Endothelial cell (in vitro differentiated cells): ENCODE results near the gene OPHN1. TPM values are rescaled to one million over a fixed set of nuclear protein-coding genes. Genes with fewer than 3 reads are reported as not detected.

Experiments used
- DNase-seq: peaks from one replicate; pipeline ENCODE4 v3.0.0; 2021; ENCODE audit warnings: low spot score
- H3K27ac Mint-ChIP-seq: one replicate; pipeline ENCODE4 v1.8.0; 2021; ENCODE audit warnings: mixed read lengths, inconsistent platforms; ENCODE audit not compliant: unreplicated experiment
- H3K27me3 Mint-ChIP-seq: one replicate; pipeline ENCODE4 v1.8.0; 2021; ENCODE audit warnings: mild to moderate bottlenecking, moderate library complexity, mixed read lengths, inconsistent platforms; ENCODE audit not compliant: unreplicated experiment
- H3K36me3 Mint-ChIP-seq: one replicate; pipeline ENCODE4 v1.8.0; 2021; ENCODE audit warnings: mild to moderate bottlenecking, low read depth, mixed read lengths, inconsistent platforms; ENCODE audit not compliant: unreplicated experiment
- H3K4me1 Mint-ChIP-seq: one replicate; pipeline ENCODE4 v1.8.0; 2021; ENCODE audit warnings: mild to moderate bottlenecking, mixed read lengths, inconsistent platforms; ENCODE audit not compliant: unreplicated experiment
- H3K4me3 Mint-ChIP-seq: one replicate; pipeline ENCODE4 v1.8.0; 2021; ENCODE audit warnings: mild to moderate bottlenecking, mixed read lengths, inconsistent platforms; ENCODE audit not compliant: unreplicated experiment
- H3K9me3 Mint-ChIP-seq: one replicate; pipeline ENCODE4 v1.8.0; 2021; ENCODE audit warnings: mixed read lengths, inconsistent platforms; ENCODE audit not compliant: unreplicated experiment
- CTCF ChIP-seq: fragments of 200-600 bp; sonication (generic); IDR thresholded peaks from one replicate; pipeline ENCODE4 v1.5.0; 2021; ENCODE audit warnings: antibody characterized with exemption; ENCODE audit not compliant: unreplicated experiment
- long read RNA-seq: library from polyadenylated mRNA; unstranded; transcript quantifications from one replicate; pipeline ENCODE4 v2.0.0, GENCODE V29; 2020; ENCODE audit not compliant: unreplicated experiment
- total RNA-seq: library from RNA; stranded (reverse); fragmentation: NEBNext Ultra II Directional; extraction: Animal tissue kit (Norgen Biotek cat#: 25700); gene quantifications from one replicate; pipeline ENCODE4 v1.2.1, GENCODE V29; 2021; ENCODE audit not compliant: unreplicated experiment

Gene OPHN1, protein sequence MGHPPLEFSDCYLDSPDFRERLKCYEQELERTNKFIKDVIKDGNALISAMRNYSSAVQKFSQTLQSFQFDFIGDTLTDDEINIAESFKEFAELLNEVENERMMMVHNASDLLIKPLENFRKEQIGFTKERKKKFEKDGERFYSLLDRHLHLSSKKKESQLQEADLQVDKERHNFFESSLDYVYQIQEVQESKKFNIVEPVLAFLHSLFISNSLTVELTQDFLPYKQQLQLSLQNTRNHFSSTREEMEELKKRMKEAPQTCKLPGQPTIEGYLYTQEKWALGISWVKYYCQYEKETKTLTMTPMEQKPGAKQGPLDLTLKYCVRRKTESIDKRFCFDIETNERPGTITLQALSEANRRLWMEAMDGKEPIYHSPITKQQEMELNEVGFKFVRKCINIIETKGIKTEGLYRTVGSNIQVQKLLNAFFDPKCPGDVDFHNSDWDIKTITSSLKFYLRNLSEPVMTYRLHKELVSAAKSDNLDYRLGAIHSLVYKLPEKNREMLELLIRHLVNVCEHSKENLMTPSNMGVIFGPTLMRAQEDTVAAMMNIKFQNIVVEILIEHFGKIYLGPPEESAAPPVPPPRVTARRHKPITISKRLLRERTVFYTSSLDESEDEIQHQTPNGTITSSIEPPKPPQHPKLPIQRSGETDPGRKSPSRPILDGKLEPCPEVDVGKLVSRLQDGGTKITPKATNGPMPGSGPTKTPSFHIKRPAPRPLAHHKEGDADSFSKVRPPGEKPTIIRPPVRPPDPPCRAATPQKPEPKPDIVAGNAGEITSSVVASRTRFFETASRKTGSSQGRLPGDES
- total RNA-seq, result 13.2 TPM
- long read RNA-seq, partial matches to known transcripts, result 4 of 6 reads
- long read RNA-seq, other reads (novel, unspliced or antisense), result 2 of 6 reads

DNA sequence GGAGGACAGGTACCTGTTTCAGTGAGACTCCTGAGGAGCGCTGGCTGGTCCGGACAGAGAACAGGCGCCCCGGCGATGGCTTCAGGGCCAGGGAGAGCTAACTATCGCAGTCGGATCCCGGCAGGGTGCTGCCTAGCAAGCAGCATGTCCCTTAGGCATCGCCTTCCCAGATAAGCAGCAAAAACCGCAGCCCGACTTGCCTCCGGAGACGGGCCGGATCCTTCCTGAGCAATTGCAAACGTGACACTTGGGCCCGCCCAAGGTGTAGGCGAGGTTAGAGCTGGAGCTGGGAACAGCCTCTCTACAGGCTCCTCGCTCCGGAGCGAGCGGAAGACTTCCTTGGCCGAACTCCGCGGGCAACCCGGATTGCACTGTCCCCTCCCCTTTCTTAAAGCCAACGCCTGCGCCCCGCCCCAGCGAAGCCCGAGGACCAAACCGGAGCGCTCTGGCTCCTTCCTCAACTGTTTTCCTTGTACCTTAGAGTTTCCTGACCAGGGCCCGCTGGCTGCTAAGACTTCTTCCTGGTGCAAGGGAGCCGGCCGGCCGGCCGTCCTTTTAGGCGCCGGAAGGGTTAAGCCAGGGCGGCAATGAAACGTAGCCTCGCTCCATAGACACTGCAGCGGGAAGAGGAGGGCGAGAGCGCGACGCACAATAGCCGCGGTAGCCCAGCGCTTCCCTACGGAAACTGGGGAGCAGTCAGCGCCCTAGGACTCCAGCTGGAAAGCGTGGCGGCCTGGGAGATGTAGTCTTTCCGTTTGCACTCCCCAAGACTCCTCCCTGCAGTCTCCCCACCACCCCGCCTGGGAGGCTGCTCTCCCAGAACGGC is at the start of gene OPHN1:
TSS of gene OPHN1 (minus strand) at position 341 of the 826 bp plus-strand sequence. CDS start 475 bp downstream, outside the sequence.
- peaks cover 2% of the 10 kb centered on the region for H3K27me3 Mint-ChIP-seq
- TF ChIP-seq CTCF, result no peak
- peaks cover 23% of the 10 kb centered on the region for H3K4me1 Mint-ChIP-seq
- DNase-seq, result peak; percentile 59
- H3K27ac Mint-ChIP-seq, result peak within 1 kb of the TSS; percentile 92
- peak within 1 kb of the TSS; percentile 96 for H3K4me3 Mint-ChIP-seq
- H3K9me3 Mint-ChIP-seq, result no peaks in the 10 kb centered on the region
- H3K36me3 Mint-ChIP-seq, result peaks cover 6% of the 10 kb centered on the region

GRCh38 chrX:68480969-68481368 is 47.7 kb upstream of the OPHN1 start:
- no peaks in the 10 kb centered on the region for H3K36me3 Mint-ChIP-seq
- H3K9me3 Mint-ChIP-seq, result no peaks in the 10 kb centered on the region
- no peaks in the 10 kb centered on the region for H3K27me3 Mint-ChIP-seq
- no peak for TF ChIP-seq CTCF
- H3K4me3 Mint-ChIP-seq, result no peak overlapping the region
- no peaks in the 10 kb centered on the region for H3K4me1 Mint-ChIP-seq
- no peak for DNase-seq
- no peak overlapping the region for H3K27ac Mint-ChIP-seq

DNA sequence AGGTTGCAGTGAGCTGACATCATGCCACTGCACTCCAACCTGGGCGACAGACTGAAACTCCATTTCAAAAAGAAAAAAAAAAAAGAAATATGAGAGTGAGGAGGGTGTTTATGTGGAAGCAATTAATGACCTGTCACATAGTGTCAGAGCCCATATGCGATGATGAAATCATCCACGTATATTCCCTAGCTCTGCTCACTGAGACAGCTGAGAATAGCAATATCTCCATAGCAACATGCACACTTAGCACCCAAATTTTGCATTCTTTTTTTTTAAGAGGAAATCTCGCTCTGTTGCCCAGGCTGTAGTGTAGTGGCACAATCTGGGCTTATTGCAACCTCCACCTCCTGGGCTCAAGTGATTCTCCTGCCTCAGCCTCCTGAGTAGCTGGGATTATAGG is 31.5 kb upstream of the OPHN1 start:
- TF ChIP-seq CTCF, result no peak
- H3K4me1 Mint-ChIP-seq, result peaks cover 4% of the 10 kb centered on the region
- H3K36me3 Mint-ChIP-seq, result no peaks in the 10 kb centered on the region
- H3K27me3 Mint-ChIP-seq, result no peaks in the 10 kb centered on the region
- no peak overlapping the region for H3K4me3 Mint-ChIP-seq
- no peaks in the 10 kb centered on the region for H3K9me3 Mint-ChIP-seq
- no peak overlapping the region for H3K27ac Mint-ChIP-seq
- no peak for DNase-seq

- Mint-ChIP-seq H3K27me3 (no peaks in the 10 kb centered on the region), H3K9me3 (no peaks in the 10 kb centered on the region), H3K4me1 (peaks cover 4% of the 10 kb centered on the region), H3K27ac (no peak overlapping the region), H3K4me3 (no peak overlapping the region), H3K36me3 (no peaks in the 10 kb centered on the region)
- no peak for TF ChIP-seq CTCF
- DNase-seq, result no peak
Measured at GRCh38 chrX:68463880-68464279, 30.6 kb upstream of the OPHN1 start.
